GM12878 (cell line): ENCODE results near the gene ZFP1. TPM values are rescaled to one million over a fixed set of nuclear protein-coding genes. Genes with fewer than 3 reads are reported as not detected.

ENCODE experiments used
- ATAC-seq: fragments of 200-7000 bp; cut with Tn5 transposase; 3 replicates; pipeline ENCODE4 v1.9.1; 2020; ENCODE audit warnings: mild to moderate bottlenecking, moderate library complexity
- BruUV-seq: library from RNA; stranded (reverse); fragments of 400-500 nt; replicated peaks from 2 replicates; lab custom pipeline; 2021; lab: Mats Ljungman, UMichigan
- CTCF ChIA-PET: fragments of 300-600 bp; sonication (Branson Sonifier 250); formaldehyde crosslinking; extraction: SDS; loops from one replicate; lab custom pipeline; 2021; ENCODE audit warnings: inconsistent platforms; lab: Yijun Ruan, JAX
- POLR2A ChIA-PET: fragments of 350-600 bp; formaldehyde crosslinking; extraction: SDS; loops from one replicate; lab custom pipeline; 2021; ENCODE audit warnings: inconsistent platforms; lab: Charles Lee
- RAD21 ChIA-PET: fragments of 300-600 bp; sonication (Branson Sonifier 250); formaldehyde crosslinking; loops from one replicate; lab custom pipeline; 2023; ENCODE audit warnings: antibody characterized with exemption; ENCODE audit not compliant: unreplicated experiment; lab: Charles Lee
- SMC1A ChIA-PET: fragments of 300-600 bp; sonication (Branson Sonifier 250); formaldehyde crosslinking; loops from one replicate; lab custom pipeline; 2023; ENCODE audit not compliant: unreplicated experiment, uncharacterized antibody; lab: Charles Lee
- DNase-seq: peaks from one replicate; pipeline ENCODE4 v3.0.0-alpha.2; 2011; ENCODE audit warnings: low read depth, low spot score
- FAIRE-seq: peaks from 3 replicates; lab custom pipeline; 2011; peaks lifted over from hg19 to GRCh38; lab: Jason Lieb, UNC
- H2AFZ ChIP-seq: 2 replicates; pipeline ENCODE4 v1.6.0; 2011; ENCODE audit warnings: low read depth, low read length, control low read depth; ENCODE audit not compliant: control insufficient read depth
- H3K27ac ChIP-seq: 2 replicates; pipeline ENCODE4 v1.5.1; 2011; ENCODE audit warnings: control low read depth; ENCODE audit not compliant: control insufficient read depth, insufficient read depth
- H3K27me3 ChIP-seq, 2 experiments: replicated peaks in 1 of 2; 2 replicates each; pipeline versions ENCODE4 v1.6.0 to v1.6.1; 2011; ENCODE audit warnings: low read length in 1 of 2; ENCODE audit not compliant: control insufficient read depth in 2 of 2, insufficient read depth in 2 of 2
- H3K36me3 ChIP-seq, 2 experiments: 2 replicates each; pipeline ENCODE4 v1.5.1; 2011; ENCODE audit warnings: low read length in 1 of 2; ENCODE audit not compliant: control insufficient read depth in 2 of 2, insufficient read depth in 2 of 2
- H3K4me1 ChIP-seq: 2 replicates; pipeline ENCODE4 v1.6.1; 2011; ENCODE audit warnings: mild to moderate bottlenecking, low read length, moderate library complexity, mixed read lengths; ENCODE audit not compliant: control insufficient read depth, insufficient read depth
- H3K4me2 ChIP-seq: 2 replicates; pipeline ENCODE4 v1.6.0; 2011; ENCODE audit warnings: control low read depth; ENCODE audit not compliant: control insufficient read depth, insufficient read depth
- H3K4me3 ChIP-seq: fragments of 200-600 bp; sonication (generic); 2 replicates; pipeline ENCODE4 v1.5.1; 2016
- H3K79me2 ChIP-seq: 2 replicates; pipeline ENCODE4 v1.6.0; 2011; ENCODE audit warnings: low read length; ENCODE audit not compliant: control insufficient read depth, insufficient read depth
- H3K9ac ChIP-seq: 2 replicates; pipeline ENCODE4 v1.8.0; 2011; ENCODE audit warnings: low read length, control low read depth, mixed read lengths; ENCODE audit not compliant: control insufficient read depth, insufficient read depth
- H3K9me3 ChIP-seq: replicated peaks from 3 replicates; pipeline ENCODE4 v1.5.1; 2011; ENCODE audit warnings: mild to moderate bottlenecking, low read length; ENCODE audit not compliant: control insufficient read depth, insufficient read depth
- H4K20me1 ChIP-seq: 2 replicates; pipeline ENCODE4 v1.6.0; 2011; ENCODE audit not compliant: control insufficient read depth, insufficient read depth
- CHD2 ChIP-seq: IDR thresholded peaks from 2 replicates; pipeline ENCODE4 v1.6.1; 2011; ENCODE audit warnings: low read depth, low read length, improper control_type of control experiment, borderline replicate concordance
- ETV6 ChIP-seq, 2 experiments: fragments of 450-650 bp in 1 of 2; IDR thresholded peaks in 1 of 2; conservative IDR thresholded peaks in 1 of 2; 2 replicates each; pipeline ENCODE4 v1.6.1; 2014; ENCODE audit warnings: antibody characterized with exemption in 1 of 2, borderline replicate concordance in 1 of 2, low read depth in 1 of 2, mild to moderate bottlenecking in 1 of 2, moderate library complexity in 1 of 2
- JUND ChIP-seq: IDR thresholded peaks from 2 replicates; pipeline ENCODE4 v1.6.1; 2012; ENCODE audit warnings: low read depth, mild to moderate bottlenecking, low read length, improper control_type of control experiment, moderate library complexity
- LARP7 ChIP-seq: fragments of 450-650 bp; IDR thresholded peaks from 2 replicates; pipeline ENCODE4 v1.6.1; 2017; ENCODE audit warnings: mild to moderate bottlenecking
- MYB ChIP-seq: fragments of 150-350 bp; IDR thresholded peaks from 2 replicates; pipeline ENCODE4 v1.6.1; 2014; ENCODE audit warnings: mild to moderate bottlenecking, low read depth, low read length, borderline replicate concordance
- PBX3 ChIP-seq: IDR thresholded peaks from 2 replicates; pipeline ENCODE4 v1.6.1; 2011; ENCODE audit warnings: mild to moderate bottlenecking, low read depth, low read length, moderate library complexity; ENCODE audit not compliant: insufficient replicate concordance
- POLR2AphosphoS5 ChIP-seq: IDR thresholded peaks from 2 replicates; pipeline ENCODE4 v1.6.1; 2011; ENCODE audit warnings: mild to moderate bottlenecking, low read length, inconsistent platforms
- PRDM15 ChIP-seq: fragments of 450-650 bp; formaldehyde crosslinking; IDR thresholded peaks from 2 replicates; pipeline ENCODE4 v1.4.0; 2020; ENCODE audit warnings: mild to moderate bottlenecking, moderate library complexity
- SP1 ChIP-seq: IDR thresholded peaks from one replicate; pipeline ENCODE4 v1.6.1; 2011; ENCODE audit warnings: low read depth, low read length
- TBL1XR1 ChIP-seq: IDR thresholded peaks from 2 replicates; pipeline ENCODE4 v1.6.1; 2012; ENCODE audit warnings: low read depth, low read length, improper control_type of control experiment
- WRNIP1 ChIP-seq: IDR thresholded peaks from 2 replicates; pipeline ENCODE4 v1.6.1; 2011; ENCODE audit warnings: low read depth, low read length, improper control_type of control experiment, borderline replicate concordance
- ZNF622 ChIP-seq: fragments of 450-650 bp; IDR thresholded peaks from 2 replicates; pipeline ENCODE4 v1.6.1; 2017; ENCODE audit warnings: mild to moderate bottlenecking, inconsistent platforms
- WGBS: methylation state at CpG from one replicate; pipeline ENCODE4 v1.1.6; 2016; ENCODE audit warnings: low lambda C conversion rate; ENCODE audit not compliant: insufficient replicate concordance, insufficient coverage; ENCODE audit errors: missing lambda C conversion rate; 5-methylcytosine and 5-hydroxymethylcytosine counted together
- in situ Hi-C: fragments of 300-500 bp; cut with MboI; formaldehyde crosslinking; loops from 9 replicates; pipeline ENCODE4 v1.14.3; 2018; ENCODE audit warnings: mixed read lengths
- intact Hi-C: fragments of 100-400 bp; cut with micrococcal nuclease; formaldehyde crosslinking; loops from one replicate; pipeline ENCODE4 v1.14.2; 2022; ENCODE audit not compliant: unreplicated experiment
- polyA plus RNA-seq, 11 experiments: library from polyadenylated mRNA; depleted of rRNA in 4 of 11; unstranded in 6 of 11; stranded (reverse) in 5 of 11; fragments of >200 nt; fragmentation: Nextera tagmentation in 4 of 11; fragmentation: Illumina TruSeq in 1 of 11; extraction: Ambion mirVana in 4 of 11; extraction: Trizol in 1 of 11; gene quantifications; 1 replicate in 1 of 11; 2 replicates in 10 of 11; pipeline versions ENCODE4 v1.2.1 to v1.2.3, GENCODE V29; 2011 to 2016; ENCODE audit warnings: inconsistent platforms in 2 of 11, missing spikeins in 2 of 11, low read depth in 1 of 11
- total RNA-seq, 4 experiments: library from RNA; depleted of rRNA in 3 of 4; stranded (reverse); fragments of >200 nt in 3 of 4; fragmentation: Illumina TruSeq in 1 of 4; extraction: Trizol in 1 of 4; gene quantifications; 2 replicates each; pipeline versions ENCODE4 v1.2.1 to v1.2.3, GENCODE V29; 2013 to 2021

Gene ZFP1
- total and polyA plus RNA-seq, 10 of the 15 experiments (the other 5 are each of a cell fraction or from before 2014, with no cell fraction given) = 3.5 to 17.6 (median 14.7) TPM

GRCh38 chr16:75112734-75113491 lies 35.4 kb upstream of the ZFP1 start:
- no peaks in the 10 kb centered on the region; a peak in 1 of 4 replicates for H3K36me3 ChIP-seq
- no peak overlapping the region for H3K27ac ChIP-seq
- CTCF ChIA-PET = interaction anchor here (2.6 to 6.7 kb wide), 4 partner anchors 116 to 300 kb away, joined by 18 to 90 read pairs (median 38); partner anchors contain the start of genes WDR59 and ZNRF1
- no peaks in the 10 kb centered on the region for H4K20me1 ChIP-seq
- POLR2A ChIA-PET = no interaction called here
- H3K9me3 ChIP-seq = no peaks in the 10 kb centered on the region
- no peak for FAIRE-seq
- peaks cover 36% of the 10 kb centered on the region for H3K4me1 ChIP-seq
- no peak for ATAC-seq
- RAD21 ChIA-PET = interaction anchor here (1.1 to 4.9 kb wide), 4 partner anchors 89 to 251 kb away, joined by 3 to 92 read pairs (median 24); partner anchors contain the start of gene ZNRF1
- DNase-seq = no peak
- H3K9ac ChIP-seq = no peak overlapping the region
- no peak overlapping the region for H3K4me3 ChIP-seq
- in situ Hi-C loops = no loop called here
- H3K79me2 ChIP-seq = no peaks in the 10 kb centered on the region
- H3K4me2 ChIP-seq = no peak overlapping the region
- intact Hi-C loops = loop anchor here (5.0 kb wide), 2 partner anchors 36 to 236 kb away; no protein-coding TSS in a partner anchor
- SMC1A ChIA-PET = interaction anchor here (6.3 to 6.7 kb wide), 2 partner anchors 115 to 249 kb away, joined by 68 to 69 read pairs; partner anchors contain the start of gene ZNRF1
- no peak overlapping the region for H2AFZ ChIP-seq
- WGBS = 66% methylated on average over 14 of the region's 14 CpGs
- no peaks in the 10 kb centered on the region for H3K27me3 ChIP-seq
- TF ChIP-seq MYB = no peak
- TF ChIP-seq SP1 = no peak
- no peak for TF ChIP-seq WRNIP1
- TF ChIP-seq PBX3 = no peak
- no peak for TF ChIP-seq PRDM15 (CRISPR knock-in tag)
- no peak for TF ChIP-seq ZNF622
- TF ChIP-seq ETV6 (conservative IDR thresholded peaks at IDR 0.05 in 1 of 2, IDR thresholded peaks at IDR 0.05 in 1 of 2; ENCODE audit: borderline replicate concordance in 1 of 2, low read depth in 1 of 2) = no peak
- TF ChIP-seq TBL1XR1 = no peak
- TF ChIP-seq POLR2AphosphoS5 = no peak
- no peak for TF ChIP-seq JUND
- no peak for TF ChIP-seq CHD2
- TF ChIP-seq LARP7 = no peak
- TF ChIP-seq, all 136 proteins: peak for 0
- no TSS peak for BruUV-seq
